GM12874 (cell line): ENCODE data around the gene SUGCT.

Source experiments
- TF ChIP-seq, protein P1 (sequence below): IDR thresholded peaks from 2 replicates; pipeline ENCODE4 v1.5.1; 2011; ENCODE audit warnings: low read depth, mild to moderate bottlenecking, control low read depth, low read length, moderate library complexity; ENCODE audit not compliant: insufficient read depth

Gene SUGCT

DNA sequence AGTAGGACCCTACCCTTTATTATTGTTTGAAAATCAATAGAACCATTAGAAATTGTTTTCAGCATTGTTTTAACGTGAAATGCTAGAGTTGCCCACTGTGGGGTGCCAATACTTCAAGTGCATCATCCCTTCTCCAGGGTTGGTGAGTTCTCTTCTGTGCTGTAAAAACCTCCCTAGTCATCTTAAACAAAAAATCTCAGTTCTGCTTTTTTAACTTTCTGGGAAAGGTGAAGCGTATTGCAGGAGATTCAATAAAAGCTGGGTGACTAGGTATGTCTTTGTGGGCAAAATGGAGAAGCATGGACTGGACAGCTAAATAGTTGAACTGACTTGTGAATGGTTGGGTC, 699.1 kb downstream of the SUGCT start:
- TF ChIP-seq, protein P1, sequence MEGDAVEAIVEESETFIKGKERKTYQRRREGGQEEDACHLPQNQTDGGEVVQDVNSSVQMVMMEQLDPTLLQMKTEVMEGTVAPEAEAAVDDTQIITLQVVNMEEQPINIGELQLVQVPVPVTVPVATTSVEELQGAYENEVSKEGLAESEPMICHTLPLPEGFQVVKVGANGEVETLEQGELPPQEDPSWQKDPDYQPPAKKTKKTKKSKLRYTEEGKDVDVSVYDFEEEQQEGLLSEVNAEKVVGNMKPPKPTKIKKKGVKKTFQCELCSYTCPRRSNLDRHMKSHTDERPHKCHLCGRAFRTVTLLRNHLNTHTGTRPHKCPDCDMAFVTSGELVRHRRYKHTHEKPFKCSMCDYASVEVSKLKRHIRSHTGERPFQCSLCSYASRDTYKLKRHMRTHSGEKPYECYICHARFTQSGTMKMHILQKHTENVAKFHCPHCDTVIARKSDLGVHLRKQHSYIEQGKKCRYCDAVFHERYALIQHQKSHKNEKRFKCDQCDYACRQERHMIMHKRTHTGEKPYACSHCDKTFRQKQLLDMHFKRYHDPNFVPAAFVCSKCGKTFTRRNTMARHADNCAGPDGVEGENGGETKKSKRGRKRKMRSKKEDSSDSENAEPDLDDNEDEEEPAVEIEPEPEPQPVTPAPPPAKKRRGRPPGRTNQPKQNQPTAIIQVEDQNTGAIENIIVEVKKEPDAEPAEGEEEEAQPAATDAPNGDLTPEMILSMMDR: no peak

DNA sequence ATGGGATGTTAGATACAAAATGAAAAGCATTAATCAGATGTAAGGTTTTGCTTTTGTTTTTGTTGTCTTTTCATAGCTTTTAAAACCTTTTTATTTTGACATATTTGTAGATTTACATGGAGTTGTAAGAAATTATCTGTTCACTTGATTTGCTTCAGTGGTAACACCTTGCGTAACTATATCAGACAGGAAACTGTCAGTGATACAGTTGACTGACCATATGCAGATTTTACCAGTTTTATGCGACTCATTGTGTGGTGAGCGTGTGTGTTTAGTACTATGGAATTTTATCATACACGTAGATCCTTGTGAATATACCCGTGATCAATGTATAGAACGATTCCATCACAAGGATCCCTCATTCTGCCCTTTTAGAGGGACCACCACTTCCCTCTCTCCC, 701.4 kb downstream of the SUGCT start:
- TF ChIP-seq, protein P1: no peak

DNA sequence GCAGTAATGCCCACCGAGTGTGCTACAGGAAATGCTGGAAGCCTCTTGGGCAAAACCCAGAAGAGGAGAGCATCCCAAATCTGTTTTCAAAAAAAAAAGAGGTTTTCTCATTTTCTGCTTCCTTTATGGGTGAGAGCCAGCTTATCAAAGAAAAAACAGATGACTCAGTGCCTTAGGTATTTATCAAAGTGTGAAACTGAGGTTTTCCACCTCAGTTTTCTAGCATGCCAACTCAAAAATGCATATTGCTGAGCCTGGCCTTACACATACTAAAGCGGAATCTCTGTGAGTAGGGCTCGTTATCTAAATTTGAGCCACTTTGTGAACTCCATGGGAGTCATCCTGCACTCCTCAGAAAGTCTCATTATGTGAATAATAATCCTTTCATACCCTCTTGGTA, 705.1 kb downstream of the SUGCT start:
- TF ChIP-seq, protein P1: no peak

DNA sequence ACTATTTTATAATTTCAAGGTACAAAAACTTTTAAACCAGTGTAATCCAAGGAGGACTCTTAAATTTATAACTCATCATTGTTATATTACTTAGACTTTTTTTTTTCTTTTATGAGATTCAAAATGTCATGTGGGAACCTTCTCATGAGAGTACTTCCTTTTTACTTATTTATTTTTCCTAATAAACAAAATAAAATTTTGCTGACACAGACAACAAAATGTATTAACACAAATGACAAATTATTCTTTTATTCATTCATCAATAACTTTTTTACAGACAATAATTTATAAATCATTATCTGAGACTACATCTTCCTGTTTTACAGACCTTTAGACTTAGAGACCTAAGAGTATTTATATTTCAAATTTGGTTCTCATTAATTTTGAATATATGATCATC, 706.2 kb downstream of the SUGCT start:
- TF ChIP-seq, protein P1: no peak

DNA sequence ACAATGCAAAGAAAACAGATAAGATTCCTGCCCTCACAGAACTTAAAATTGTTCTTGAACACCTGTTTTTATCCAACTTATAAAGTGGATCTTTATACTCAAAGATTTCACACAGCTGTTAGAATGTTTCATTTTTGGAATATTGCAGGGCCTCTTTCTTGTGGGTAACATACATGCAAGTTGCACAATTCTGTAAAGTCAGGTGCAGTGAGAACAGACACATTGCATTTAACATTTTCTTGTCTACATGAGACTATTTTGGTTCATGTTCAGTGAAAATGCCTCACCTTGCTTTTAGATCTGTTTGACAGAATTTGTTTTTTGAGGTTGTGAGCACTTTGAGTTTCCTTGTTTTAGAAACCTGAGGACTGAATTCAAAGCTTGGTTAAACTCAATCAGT, 707.8 kb downstream of the SUGCT start:
- TF ChIP-seq, protein P1: no peak

DNA sequence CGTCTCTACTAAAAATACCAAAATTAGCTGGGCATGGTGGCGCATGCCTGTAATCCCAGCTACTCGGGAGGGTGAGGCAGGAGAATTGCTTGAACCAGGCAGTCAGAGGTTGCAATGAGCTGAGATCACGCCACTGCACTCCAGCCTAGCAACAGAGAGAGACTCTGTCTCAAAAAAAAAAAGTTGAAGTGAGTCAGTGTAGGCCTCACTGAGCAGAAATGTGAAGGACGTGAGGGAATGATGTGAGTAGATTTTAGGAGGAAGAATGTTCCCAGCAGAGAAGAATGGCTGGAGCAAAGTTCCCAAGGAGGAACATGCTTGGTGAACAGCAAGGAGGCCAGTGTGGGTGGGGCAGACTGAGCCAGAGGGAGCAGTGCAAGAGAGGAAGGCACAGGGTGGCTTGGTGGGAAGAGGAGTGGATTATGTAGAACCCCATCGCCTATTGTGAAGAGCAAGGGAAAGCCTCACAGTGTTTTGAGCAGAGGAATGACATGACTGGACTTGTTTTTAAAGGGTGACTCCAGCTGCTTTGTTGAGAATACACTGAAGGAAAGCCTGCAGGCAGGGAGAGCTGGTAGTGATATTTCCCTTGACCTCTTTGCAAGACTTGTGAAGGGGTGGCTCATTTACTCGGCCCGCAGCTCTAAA, 708.7 kb downstream of the SUGCT start:
- TF ChIP-seq, protein P1: no peak

DNA sequence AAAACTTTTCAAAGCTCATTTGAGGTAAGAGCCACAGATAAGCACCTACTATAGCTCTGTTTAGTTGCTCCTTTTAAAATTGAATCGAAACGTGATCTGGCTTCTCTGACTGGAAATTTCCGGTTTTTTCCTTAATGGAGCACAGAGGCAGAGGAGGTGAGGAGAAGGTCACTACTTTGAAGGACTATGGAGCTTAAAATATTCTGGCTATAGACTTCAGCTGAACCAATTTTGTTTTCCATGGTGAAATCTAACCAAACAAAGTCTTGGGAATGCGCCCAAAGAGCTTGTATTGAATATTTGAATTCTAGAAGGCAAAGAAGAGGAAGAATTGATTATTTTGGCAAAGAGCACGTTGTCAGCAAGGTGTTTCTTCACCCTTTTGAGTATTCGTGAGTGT, 711.1 kb downstream of the SUGCT start:
- TF ChIP-seq, protein P1: no peak
